ENCODE data around the gene IL10RA.
"Not testable (repeated sequence)": the region's sequence is repeated elsewhere in the genome, so short reads cannot be mapped to it uniquely, and the experiment has no call there.

Gene IL10RA

GRCh38 chr11:118007563-118008270 lies 21.5 kb downstream of the IL10RA start:
- DNase-seq (ENCODE audit: low read depth), result not testable (repeated sequence)

- DNase-seq (ENCODE audit: low read depth), result no peak
Measured at GRCh38 chr11:118008271-118008911, 22.2 kb downstream of the IL10RA start.

DNA sequence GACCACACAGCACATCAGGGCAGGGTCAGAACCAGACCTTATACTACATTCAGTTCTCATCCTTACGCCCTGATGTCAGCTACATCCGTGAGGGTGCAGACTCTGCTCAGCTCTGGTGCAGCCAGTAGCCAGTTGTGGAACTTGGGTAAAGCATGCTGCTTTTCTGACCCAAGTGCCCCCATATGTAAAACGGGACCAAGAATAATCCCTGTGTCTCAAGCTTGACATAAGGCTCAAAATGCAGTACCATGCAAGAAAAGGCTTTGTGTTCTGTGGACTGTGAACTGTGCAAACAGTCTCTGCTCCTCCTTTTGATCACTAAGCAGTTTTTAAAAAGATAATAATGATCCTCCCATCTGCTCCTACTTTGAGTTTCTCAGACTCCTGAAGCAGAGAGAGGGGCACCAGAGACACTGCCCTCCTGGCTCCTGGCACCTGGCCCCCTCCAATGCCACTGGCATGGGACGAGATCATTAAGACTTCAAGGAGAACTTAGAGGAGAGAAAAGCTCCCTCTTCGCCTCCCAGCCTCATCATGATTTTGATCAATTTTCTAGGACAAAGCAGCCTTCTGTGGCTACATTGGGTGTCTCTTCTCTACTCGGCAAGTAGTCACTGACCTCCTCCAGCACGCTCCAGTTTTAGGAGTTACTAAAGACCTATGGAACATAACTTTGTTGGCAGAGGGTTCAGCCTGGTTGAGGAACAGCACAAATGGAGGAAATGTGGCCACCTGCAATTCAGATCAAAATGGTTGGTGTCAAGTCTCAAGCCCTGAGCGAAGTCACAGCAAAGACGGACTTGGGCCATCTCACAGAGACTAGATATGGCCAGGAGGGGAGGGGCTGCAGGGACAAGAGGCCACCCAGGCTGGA lies 23.9 kb downstream of the IL10RA start:
- no peak for DNase-seq (ENCODE audit: low read depth)

DNA sequence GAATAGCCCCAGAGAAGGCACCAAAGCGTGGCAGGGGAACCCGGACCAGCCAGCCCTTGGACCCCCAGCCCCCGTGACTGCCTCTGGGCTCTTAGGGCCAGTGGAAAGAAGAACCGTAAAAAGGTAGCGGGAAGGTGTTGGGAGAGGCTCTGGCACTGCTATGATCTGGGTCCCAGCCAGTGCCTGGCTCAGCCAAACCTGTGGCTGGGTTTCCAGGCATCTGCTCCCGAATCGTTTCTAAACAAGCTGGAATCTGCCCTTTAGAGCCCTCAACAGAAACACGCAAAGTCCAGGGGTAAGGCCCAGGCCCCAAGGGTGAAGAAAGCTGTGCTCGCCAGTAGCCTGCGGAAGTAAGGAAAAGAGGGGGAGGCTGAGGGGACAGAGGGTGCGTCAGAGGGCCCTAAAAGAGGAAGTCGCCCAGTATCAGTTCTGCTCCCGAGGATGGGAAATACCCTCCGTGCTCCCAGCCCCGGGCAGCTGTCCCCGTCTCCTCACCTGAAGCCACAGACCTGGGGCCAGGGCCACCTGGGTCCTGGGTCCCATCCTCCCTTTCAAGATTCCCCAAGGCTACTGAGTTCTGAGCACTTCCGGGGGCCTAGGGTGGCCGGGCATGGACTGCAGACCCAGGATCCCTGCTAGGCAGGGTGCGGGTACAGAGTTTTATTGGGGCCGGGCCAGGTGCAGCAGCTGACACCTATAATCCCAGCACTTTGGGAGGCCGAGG lies 24.7 kb downstream of the IL10RA start:
- no peak for DNase-seq (ENCODE audit: low read depth)

GRCh38 chr11:118012083-118012669 lies 26.0 kb downstream of the IL10RA start:
- no peak for DNase-seq (ENCODE audit: low read depth)

DNA sequence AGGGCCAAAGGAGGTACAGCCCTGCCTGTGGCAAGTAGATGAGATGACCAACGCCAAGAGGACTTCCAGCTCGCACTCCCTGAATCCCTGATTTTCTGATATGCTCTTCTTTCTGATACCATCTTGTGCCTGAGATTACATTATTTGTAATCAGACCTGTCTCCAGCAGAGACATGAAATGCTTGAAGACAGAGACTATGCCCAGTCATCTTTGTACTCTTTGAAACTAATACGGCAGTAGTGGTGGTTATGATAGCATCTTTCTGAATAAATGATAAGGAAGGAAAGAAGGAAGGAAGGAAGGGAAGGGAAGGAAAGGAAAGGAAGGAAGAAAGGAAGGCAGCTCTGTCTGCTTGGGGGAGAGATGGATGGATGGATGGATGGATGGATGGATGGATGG lies 27.8 kb downstream of the IL10RA start:
- no peak for DNase-seq (ENCODE audit: low read depth)

DNA sequence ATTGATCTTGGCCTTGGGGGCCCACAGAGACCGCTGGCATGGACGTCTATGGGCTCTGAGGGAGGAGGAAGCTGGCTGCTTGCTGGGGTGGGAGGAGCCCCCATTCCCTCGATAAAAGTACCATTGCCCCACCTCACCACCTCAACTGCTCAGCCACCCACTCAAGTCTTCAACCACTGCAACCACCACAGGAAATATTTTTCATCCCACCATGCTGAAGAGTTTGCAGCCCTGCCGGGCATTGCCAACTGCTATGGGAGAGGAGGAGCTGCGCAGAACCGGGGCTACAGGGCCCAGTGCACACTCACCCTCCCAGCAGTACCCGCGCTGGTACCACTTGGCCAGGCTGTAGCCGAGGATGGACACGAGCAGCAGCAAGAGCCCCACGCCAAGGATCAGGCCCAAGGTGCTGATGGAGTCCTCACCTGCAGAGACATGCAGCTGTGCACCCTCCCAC lies 29.2 kb downstream of the IL10RA start:
- no peak for DNase-seq (ENCODE audit: low read depth)

DNA sequence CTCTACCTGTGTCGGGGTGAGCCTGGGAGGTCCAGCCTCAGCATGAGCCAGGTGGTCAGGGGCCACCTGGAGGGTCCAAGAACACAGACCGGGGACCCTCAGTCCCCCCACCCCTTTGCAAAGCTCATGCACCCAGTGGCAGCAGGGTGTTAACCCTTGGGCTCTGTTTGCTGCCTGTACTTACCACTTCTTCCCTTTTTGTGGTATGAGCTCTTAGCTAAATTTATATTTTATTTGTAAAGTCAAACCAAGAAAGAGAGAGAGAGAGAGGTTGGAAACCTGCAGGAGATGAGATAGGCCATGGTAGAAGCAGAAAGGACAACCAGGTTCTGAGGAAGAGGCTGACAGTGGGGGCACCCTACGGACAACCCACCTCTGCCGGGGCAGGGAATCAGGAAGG lies 29.9 kb downstream of the IL10RA start:
- no peak for DNase-seq (ENCODE audit: low read depth)

GRCh38 chr11:118017111-118017510 lies 30.9 kb downstream of the IL10RA start:
- no peak for DNase-seq (ENCODE audit: low read depth)

- DNase-seq (ENCODE audit: low read depth), result no peak
Measured at GRCh38 chr11:118017631-118018315, 31.6 kb downstream of the IL10RA start.

DNA sequence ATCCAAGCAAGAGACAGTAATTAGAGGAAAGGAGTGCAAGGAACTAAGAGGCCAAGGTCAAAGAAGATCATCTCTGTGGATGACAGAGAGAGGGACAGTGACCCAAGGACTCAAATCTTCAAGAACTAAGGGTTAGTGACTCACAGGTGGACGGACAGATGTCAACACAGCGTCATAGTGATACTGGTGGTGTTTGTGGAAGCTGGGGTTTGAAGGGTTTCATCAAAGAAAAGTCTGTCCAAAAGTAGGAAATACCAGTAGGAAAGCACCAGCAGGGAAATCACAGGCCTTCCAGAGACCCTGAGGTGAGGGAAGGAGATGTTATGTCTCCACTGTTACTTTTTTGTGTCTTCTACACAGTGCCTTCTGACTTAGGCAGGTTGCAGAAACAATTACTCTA lies 32.2 kb downstream of the IL10RA start:
- no peak for DNase-seq (ENCODE audit: low read depth)

GRCh38 chr11:118021146-118021545 lies 35.0 kb downstream of the IL10RA start:
- no peak for DNase-seq (ENCODE audit: low read depth)

GRCh38 chr11:118027694-118028093 lies 41.5 kb downstream of the IL10RA start:
- DNase-seq (ENCODE audit: low read depth), result no peak

DNA sequence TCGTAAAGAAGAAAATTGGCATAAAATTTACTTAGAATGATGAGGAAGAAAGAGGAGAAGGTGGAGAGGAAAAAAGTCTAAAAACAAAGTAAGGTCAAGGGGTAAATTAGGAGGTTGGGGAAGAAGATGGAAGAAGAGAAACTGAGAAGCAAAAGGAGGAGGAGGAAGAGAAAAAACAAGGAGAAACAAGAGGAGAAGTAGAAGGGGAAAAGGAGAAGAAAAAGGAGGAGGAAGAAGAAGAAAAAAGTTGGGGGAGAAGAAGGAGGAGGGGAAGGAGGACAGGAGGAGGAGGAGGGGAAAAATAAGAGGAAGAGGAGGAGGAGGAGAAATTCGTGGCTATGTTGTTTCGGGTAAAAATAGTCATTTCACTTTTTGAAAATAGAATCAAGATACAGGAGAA lies 42.4 kb downstream of the IL10RA start:
- DNase-seq (ENCODE audit: low read depth), result no peak

DNA sequence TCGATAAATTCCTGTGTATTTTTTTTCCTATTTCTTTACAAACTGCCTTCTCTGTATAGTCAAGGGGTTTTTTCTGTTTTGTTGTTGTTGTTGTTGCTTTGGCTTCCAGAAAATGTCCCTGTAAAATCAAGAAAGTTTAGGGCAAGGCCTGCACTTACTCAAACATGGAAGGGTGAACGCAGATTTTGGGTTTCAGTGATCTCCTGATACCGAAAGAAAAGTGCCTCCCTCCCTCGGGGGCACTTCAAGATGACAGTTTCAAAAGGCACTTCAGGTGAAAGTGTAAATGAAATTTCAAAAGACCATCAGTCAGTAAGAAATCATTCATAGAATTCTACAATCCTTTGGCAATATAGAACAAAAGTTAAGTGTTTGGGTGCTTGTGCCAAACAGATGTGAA lies 47.2 kb downstream of the IL10RA start:
- DNase-seq (ENCODE audit: low read depth), result no peak

DNA sequence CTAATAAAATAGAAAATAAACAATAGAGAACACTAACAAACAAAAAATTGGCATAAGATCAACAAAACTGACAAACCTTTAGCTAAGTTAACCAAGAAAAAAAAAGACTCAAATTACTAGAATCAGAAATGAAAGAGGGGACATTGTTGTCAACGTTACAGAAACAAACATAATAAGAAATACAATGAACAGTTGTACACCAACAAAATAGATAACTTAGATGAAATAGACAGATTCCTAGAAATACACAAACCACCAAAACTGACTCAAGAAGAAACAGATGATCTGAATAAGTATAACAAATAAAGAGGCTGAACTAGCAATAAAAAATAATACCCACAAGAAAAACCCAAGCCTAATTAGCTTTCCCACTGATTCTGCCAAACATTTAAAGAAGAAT lies 55.9 kb downstream of the IL10RA start:
- no peak for DNase-seq (ENCODE audit: low read depth)

DNA sequence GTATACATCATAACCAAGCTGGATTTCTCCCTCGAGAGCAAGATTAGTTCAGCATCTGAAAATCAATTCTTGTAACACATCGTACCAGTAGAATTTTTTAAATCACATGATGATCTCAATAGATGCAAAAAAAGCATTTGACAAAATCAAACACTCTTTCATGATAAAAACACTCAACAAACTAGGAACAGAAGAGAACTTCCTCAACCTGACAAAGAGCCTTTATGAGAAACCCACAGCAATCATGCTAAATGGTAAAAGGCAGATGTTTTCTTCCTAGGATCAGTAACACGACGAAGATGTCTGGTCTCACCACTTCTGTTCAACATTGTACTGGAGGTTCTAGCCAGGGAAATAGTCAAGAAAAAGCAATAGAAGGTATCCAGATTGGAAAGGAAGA lies 56.6 kb downstream of the IL10RA start:
- no peak for DNase-seq (ENCODE audit: low read depth)

GRCh38 chr11:118045191-118045590 lies 59.0 kb downstream of the IL10RA start:
- no peak for DNase-seq (ENCODE audit: low read depth)

DNA sequence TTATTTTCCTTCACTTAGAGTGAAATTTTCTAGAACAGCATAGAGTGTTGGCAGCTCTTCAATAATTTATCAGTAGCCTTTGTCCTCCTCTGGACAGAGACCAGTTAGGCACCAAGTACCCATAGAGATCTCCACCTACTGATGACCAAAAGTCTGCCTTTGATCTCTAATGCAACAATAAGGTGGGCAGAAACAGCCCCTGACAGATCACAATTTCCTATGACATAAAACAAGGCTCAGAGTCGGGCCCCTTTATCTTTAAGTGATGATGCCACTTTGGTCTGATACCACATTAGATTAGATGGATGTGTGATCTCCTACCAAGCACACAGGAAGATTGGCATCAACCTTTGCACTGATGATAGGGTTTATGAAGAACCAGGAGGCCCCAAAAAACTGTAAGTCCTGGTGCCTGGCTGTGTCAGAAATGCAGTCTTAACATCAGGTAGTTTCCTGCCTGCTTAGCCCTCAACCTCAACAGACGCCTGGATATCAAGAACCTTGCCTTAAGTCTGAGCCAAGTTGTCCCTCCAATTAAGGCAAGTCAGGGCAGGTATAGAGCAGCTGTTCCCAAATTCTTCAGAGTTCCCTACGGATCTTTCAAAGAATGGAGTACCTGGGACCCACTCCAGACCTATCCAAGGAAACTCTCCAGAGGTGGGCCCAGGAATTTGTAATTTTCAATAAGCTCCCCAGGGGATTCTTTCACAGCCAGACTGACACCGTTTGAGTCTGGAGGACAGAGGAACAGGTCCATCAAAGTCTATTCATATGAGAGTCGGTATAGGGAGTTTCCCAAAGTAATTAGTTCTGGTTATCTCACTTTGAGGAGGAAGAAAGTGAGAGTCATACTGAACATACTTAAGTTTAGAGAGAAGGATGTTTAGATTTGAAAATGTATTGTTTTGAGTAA lies 60.1 kb downstream of the IL10RA start:
- DNase-seq (ENCODE audit: low read depth), result peak; percentile 27
